Gastroesophageal sphincter (tissue), 4 donors: ENCODE measurements around the gene GMDS. TPM values are rescaled to one million over a fixed set of nuclear protein-coding genes. Genes with fewer than 3 reads are reported as not detected.

Experiments
- ATAC-seq: fragments of 150-250 bp; one replicate; pipeline ENCODE4 v1.9.1; 2016; ENCODE audit warnings: mild to moderate bottlenecking, moderate library complexity
- H3K27ac ChIP-seq, 4 donors: fragments of 200-600 bp; sonication (generic) in 3 of 4; 1 replicate in 3 of 4; 2 replicates in 1 of 4; pipeline ENCODE4 v1.5.1; 2016 to 2019
- H3K27me3 ChIP-seq: fragments of 200-600 bp; sonication (generic); one replicate; pipeline ENCODE4 v1.5.1; 2019
- H3K36me3 ChIP-seq, 2 donors: fragments of 200-600 bp; sonication (generic); one replicate each; pipeline ENCODE4 v1.5.1; 2019; ENCODE audit warnings: control low read depth in 1 of 2
- H3K4me1 ChIP-seq, 3 donors: fragments of 200-600 bp; sonication (generic); 1 replicate in 2 of 3; 2 replicates in 1 of 3; pipeline ENCODE4 v1.5.1; 2016 to 2019; ENCODE audit warnings: control low read depth in 2 of 3
- H3K4me3 ChIP-seq, 2 donors: fragments of 200-600 bp; sonication (generic); one replicate each; pipeline ENCODE4 v1.5.1; 2019; ENCODE audit warnings: mild to moderate bottlenecking in 1 of 2, moderate library complexity in 1 of 2
- H3K9me3 ChIP-seq, 3 donors: fragments of 200-600 bp; sonication (generic); one replicate each; pipeline ENCODE4 v1.5.1; 2017 to 2019; ENCODE audit warnings: control low read depth in 2 of 3
- EP300 ChIP-seq: sonication (generic); formaldehyde crosslinking; IDR thresholded peaks from one replicate; pipeline ENCODE4 v1.6.1; 2017; ENCODE audit warnings: antibody characterized with exemption, mild to moderate bottlenecking
- POLR2A ChIP-seq, 2 donors: fragments of 450-650 bp; IDR thresholded peaks; one replicate each; pipeline ENCODE4 v1.6.1; 2017; ENCODE audit warnings: antibody characterized with exemption in 2 of 2, mild to moderate bottlenecking in 2 of 2, moderate library complexity in 1 of 2
- POLR2AphosphoS5 ChIP-seq: sonication (generic); formaldehyde crosslinking; IDR thresholded peaks from one replicate; pipeline ENCODE4 v1.6.1; 2017; ENCODE audit warnings: antibody characterized with exemption
- WGBS, 2 donors: methylation state at CpG; one replicate each; pipeline ENCODE4 v1.1.5; 2018; ENCODE audit warnings: low coverage in 1 of 2; 5-methylcytosine and 5-hydroxymethylcytosine counted together
- total RNA-seq, 4 donors: library from RNA; depleted of rRNA; stranded (reverse); fragments of >200 nt; gene quantifications; one replicate each; pipeline ENCODE4 v1.1.0, GENCODE V29; 2016
- TF ChIP-seq, protein P1 (sequence below), 4 experiments: fragments of 200-600 bp in 2 of 4; fragments of 450-650 bp in 2 of 4; sonication (generic) in 1 of 4; IDR thresholded peaks; one replicate each; pipeline ENCODE4 v1.5.1; 2017 to 2019; ENCODE audit warnings: antibody characterized with exemption in 4 of 4, mild to moderate bottlenecking in 2 of 4, moderate library complexity in 2 of 4

GMDS gene
- total RNA-seq, 4 donors from 2014 or later: 5.0 to 14.7 (median 6.4) TPM

DNA sequence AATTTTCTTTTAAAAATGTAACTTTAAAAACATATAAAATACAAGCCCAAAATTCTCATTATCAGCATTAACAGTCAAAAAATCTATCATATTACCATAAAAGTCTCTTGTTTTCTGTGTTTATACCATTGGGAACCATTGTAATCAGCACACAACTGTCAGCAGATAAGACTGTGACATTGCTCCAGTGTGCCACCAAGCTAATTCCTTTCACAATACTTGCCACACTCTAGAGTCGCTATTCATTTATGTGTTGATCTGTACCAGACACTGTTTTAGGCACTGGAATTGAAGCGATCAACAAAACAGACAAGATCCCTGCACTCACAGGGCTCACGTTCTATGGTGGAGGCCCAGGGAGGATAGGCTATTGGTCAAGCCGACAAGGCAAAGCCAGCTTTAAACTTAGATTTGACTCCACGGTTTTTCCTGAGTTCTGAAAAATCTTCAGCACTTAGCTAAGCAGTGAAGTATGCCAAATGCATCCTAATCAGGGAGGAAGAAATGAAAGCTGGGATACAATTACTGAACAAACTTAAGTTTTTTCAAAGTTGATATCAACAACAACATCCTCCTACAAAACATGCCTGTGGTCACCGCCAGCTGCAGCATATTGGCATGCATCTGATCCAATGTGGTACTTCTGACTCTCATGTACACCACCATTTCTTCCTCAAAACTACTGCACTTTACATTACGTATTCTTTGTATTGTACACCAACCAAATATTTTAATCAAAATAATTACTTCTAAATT lies 60.5 kb downstream of the GMDS start:
- no peak overlapping the region for H3K27ac ChIP-seq
- H3K4me3 ChIP-seq: no peak overlapping the region
- no peaks in the 10 kb centered on the region for H3K4me1 ChIP-seq
- ATAC-seq: no peak
- no peaks in the 10 kb centered on the region for H3K27me3 ChIP-seq
- H3K36me3 ChIP-seq: no peaks in the 10 kb centered on the region
- 92% methylated on average over 6 to 7 of the region's 7 CpGs for WGBS, 2 donors
- TF ChIP-seq, protein P1, sequence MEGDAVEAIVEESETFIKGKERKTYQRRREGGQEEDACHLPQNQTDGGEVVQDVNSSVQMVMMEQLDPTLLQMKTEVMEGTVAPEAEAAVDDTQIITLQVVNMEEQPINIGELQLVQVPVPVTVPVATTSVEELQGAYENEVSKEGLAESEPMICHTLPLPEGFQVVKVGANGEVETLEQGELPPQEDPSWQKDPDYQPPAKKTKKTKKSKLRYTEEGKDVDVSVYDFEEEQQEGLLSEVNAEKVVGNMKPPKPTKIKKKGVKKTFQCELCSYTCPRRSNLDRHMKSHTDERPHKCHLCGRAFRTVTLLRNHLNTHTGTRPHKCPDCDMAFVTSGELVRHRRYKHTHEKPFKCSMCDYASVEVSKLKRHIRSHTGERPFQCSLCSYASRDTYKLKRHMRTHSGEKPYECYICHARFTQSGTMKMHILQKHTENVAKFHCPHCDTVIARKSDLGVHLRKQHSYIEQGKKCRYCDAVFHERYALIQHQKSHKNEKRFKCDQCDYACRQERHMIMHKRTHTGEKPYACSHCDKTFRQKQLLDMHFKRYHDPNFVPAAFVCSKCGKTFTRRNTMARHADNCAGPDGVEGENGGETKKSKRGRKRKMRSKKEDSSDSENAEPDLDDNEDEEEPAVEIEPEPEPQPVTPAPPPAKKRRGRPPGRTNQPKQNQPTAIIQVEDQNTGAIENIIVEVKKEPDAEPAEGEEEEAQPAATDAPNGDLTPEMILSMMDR (IDR thresholded peaks at IDR 0.05): no peak
- no peak for TF ChIP-seq EP300
- no peak for TF ChIP-seq POLR2A (IDR thresholded peaks at IDR 0.05)
- TF ChIP-seq POLR2AphosphoS5: no peak
- H3K9me3 ChIP-seq: no peaks in the 10 kb centered on the region

DNA sequence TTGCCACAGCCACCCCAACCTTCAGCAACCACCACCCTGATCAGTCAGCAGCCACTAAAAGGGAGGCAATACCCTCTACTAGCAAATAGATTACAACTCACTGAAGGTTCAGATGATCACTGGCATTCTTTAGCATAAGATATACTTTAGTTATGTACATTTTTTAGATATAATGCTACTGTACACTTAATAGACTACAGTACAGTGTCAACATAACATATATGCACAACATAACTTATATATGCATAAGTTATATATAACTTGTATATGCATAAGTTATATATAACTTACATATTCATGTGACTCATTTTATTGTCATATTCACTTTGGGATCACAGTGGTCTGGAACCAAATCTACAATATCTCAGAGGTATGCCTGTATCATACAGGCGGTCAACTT lies 61.7 kb downstream of the GMDS start:
- Histone ChIP-seq H3K4me1 (no peaks in the 10 kb centered on the region), H3K9me3 (no peaks in the 10 kb centered on the region), H3K4me3 (no peak overlapping the region), H3K27ac (no peak overlapping the region), H3K27me3 (no peaks in the 10 kb centered on the region), H3K36me3 (no peaks in the 10 kb centered on the region)
- ATAC-seq: no peak
- TF ChIP-seq POLR2A (IDR thresholded peaks at IDR 0.05) (no peak), POLR2AphosphoS5 (no peak), EP300 (no peak)
- TF ChIP-seq, protein P1 (IDR thresholded peaks at IDR 0.05): no peak
- 100% methylated on average over 1 of the region's 1 CpG for WGBS, 2 donors

DNA sequence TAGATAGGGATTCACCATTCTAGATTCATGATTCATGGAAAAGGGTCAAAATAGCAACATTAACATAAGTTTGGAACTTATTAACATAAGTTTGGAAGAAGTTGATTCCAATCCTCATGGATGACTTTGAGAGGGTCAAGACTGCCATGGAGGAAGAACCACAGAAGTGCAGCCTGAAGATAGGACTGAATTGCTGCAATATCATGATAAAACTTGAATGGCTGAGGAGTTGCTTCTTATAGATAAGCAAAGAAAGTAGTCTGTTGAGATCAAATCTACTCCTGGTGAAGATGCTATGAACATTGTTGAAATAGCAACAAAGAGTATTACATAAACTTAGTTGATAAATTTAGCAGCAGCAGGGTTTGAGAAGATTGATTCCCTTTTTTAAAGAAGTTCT lies 62.2 kb downstream of the GMDS start:
- Histone ChIP-seq H3K36me3 (no peaks in the 10 kb centered on the region), H3K9me3 (peaks cover 0 to 2% (median 0%) of the 10 kb centered on the region in 3 donors), H3K27me3 (no peaks in the 10 kb centered on the region), H3K27ac (no peak overlapping the region), H3K4me3 (no peak overlapping the region), H3K4me1 (no peaks in the 10 kb centered on the region)
- TF ChIP-seq, protein P1 (IDR thresholded peaks at IDR 0.05): no peak
- TF ChIP-seq POLR2A (IDR thresholded peaks at IDR 0.05) (no peak), POLR2AphosphoS5 (no peak), EP300 (no peak)
- no peak for ATAC-seq

DNA sequence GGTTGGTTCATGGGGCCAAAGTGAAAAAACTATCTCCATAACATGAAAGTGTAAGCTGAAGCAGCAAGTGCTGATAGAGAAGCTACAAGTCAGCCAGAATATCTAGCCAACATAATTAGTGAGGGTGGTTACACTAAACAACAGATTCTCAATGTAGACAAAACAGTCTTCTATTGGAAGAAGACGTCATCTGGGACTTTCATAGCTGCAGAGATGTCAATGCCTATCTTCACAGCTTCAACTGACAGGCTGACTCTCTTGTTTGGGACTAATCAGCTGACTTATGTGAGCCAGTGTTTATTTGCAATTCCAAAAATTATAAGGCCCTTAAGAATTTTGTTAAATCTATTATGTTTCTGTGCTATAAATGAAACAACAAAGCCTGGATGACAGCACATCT lies 63.2 kb downstream of the GMDS start:
- WGBS, 2 donors: 70 to 100% methylated on average over 1 of the region's 1 CpG
- ATAC-seq: no peak
- no peak for TF ChIP-seq POLR2AphosphoS5
- no peak for TF ChIP-seq EP300
- TF ChIP-seq, protein P1 (IDR thresholded peaks at IDR 0.05): no peak
- TF ChIP-seq POLR2A (IDR thresholded peaks at IDR 0.05): no peak
- Histone ChIP-seq H3K4me3 (no peak overlapping the region), H3K4me1 (no peaks in the 10 kb centered on the region), H3K27me3 (no peaks in the 10 kb centered on the region), H3K9me3 (peaks cover 0 to 3% (median 0%) of the 10 kb centered on the region in 3 donors), H3K27ac (no peak overlapping the region), H3K36me3 (no peaks in the 10 kb centered on the region)

DNA sequence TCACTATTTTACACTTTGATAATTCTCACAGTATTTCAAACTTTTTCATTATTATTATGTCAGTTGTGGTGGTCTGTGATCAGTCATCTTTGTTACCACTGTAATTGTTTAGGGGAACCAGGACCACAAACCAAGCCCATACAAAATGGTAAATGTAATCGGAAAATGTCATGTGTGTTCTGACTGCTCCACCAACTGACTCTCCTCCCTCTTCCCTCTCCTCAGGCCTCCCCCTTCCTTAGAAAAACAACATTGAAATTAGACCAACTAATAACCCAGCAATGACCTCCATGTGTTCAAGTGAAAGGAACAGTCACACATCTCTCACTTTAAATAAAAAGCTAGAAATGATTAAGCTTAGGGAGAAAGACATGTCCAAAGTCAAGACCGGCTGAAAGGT lies 63.8 kb downstream of the GMDS start:
- H3K27ac ChIP-seq: no peak overlapping the region
- H3K4me1 ChIP-seq: no peaks in the 10 kb centered on the region
- no peak overlapping the region for H3K4me3 ChIP-seq
- H3K27me3 ChIP-seq: no peaks in the 10 kb centered on the region
- no peak for ATAC-seq
- 92 to 100% methylated on average over 1 to 2 of the region's 2 CpGs for WGBS, 2 donors
- peaks cover 0 to 3% (median 0%) of the 10 kb centered on the region in 3 donors for H3K9me3 ChIP-seq
- TF ChIP-seq POLR2A (IDR thresholded peaks at IDR 0.05): no peak
- H3K36me3 ChIP-seq: no peaks in the 10 kb centered on the region
